GM19043 (cell line): ENCODE data around the gene SETD9.
A peak's percentile ranks its signal among the peaks of the same experiment; 100 is the strongest.

Source experiments
- ATAC-seq: cut with Tn5 transposase; IDR thresholded peaks from one replicate; pipeline ENCODE4 v1.9.1; 2021; ENCODE audit warnings: low read depth; ENCODE audit not compliant: unreplicated experiment

SETD9 gene, protein sequence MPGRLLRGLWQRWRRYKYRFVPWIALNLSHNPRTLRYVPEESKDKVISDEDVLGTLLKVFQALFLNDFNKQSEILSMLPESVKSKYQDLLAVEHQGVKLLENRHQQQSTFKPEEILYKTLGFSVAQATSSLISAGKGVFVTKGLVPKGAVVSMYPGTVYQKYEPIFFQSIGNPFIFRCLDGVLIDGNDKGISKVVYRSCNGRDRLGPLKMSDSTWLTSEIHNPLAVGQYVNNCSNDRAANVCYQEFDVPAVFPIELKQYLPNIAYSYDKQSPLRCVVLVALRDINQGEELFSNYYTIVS

DNA sequence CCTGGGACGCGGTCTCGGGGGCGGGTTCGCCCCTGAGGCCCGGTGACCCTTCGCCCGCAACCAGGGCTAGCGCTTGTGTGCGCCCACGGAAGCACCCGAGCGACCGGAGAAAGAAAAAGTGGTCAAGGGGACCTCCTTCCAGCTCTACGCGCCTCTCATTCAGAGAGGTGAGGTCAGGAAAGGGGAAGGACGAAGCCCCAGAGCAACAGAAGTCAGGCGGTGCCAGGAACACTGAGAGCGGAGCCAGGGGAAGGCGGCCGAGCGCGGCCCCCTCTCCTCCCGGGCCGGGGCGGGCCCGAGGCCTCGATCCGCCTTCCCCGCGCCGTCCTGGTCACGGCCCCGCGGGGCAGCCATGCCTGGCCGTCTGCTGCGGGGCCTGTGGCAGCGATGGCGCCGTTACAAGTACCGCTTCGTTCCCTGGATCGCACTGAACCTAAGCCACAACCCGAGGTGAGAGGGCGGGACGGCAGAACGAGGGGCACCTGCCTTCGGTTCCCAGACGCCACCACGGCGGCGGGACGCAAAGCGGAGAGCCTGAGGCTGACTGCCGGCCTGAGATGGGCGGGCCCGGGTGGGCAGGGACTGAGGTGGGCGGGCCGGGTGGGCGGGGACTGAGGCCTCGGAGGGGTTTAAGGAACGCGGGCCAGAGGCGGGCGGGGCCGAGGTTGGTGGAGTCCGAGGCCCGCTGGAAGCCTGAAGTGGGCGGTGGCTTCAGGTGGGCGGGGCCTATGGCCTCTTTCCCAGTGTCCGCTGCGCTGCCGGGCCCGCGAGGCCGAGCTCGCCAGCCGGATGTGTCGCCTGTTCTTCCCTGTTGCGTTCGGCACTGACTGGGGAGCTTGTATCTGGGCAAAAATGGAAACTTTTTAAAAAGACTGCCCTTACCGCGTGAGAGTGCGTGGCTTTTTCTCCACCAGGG is at the start of gene SETD9:
Gene SETD9, plus strand, starts transcription at position 303 of the 916 bp plus-strand sequence. Its CDS starts 50 bp downstream, at position 353.
- ATAC-seq: peak; percentile 76

DNA sequence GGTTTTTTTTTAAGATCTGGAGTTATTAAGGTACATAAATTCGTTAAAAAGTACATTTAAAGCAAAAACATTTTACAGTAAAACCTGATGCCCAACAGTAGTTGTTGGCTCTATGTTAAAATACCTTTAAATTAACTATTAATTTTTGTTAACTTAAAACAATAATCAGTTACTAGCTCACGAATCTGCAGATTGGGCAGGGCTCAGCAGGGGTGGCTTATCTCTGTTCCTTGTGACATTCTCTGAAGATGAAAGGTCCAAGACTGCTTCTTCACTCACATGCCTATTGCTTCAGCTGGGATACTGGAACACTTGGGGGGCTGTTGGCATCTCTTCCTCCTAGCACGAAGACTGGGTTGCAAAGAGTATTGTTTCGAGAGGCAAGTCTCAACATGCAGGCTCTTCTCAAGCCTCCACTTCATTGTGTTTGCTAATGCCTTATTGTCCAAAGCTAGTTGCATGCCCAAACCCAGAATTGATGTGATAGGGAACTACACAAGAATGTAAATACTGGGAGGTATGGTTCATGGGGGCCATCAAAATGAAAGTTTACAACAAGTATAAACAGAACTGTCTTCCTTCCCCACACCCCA is 47.4 kb upstream of the SETD9 start:
- ATAC-seq: no peak

DNA sequence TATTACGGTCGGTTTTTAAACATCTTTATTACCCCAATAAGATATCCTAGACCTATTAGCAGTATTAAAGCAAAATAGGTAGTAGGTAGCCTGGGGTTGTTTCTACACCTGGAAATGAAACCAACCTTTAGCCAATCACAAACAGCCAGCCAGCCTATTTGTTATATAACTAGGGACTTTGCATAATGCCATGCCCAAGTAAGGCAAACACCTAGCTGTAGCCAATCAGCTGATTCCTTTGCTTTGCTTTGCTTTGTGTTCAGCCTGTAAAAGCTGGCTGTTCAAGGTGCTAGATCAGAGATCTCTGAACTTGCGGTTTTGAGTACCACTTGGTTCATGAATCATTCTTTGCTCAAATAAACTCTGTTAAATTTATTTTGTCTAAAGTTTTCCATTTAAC is 46.5 kb upstream of the SETD9 start:
- no peak for ATAC-seq

DNA sequence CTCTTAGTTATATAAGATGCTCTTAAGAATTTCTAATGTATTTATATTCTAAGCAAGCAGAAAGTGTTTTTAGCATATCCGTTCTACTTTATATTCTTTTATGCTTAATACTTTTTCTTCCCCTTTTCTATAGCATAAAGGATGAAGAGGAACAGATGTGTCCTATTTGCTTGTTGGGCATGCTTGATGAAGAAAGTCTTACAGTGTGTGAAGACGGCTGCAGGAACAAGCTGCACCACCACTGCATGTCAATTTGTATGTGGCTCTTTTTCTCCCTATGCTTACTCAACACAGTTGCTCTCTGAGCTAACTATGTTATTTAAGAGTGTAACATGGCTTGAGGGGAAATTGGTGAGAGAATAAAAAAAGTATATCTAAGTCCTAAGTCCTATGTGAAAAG is 37.6 kb upstream of the SETD9 start:
- ATAC-seq: no peak

DNA sequence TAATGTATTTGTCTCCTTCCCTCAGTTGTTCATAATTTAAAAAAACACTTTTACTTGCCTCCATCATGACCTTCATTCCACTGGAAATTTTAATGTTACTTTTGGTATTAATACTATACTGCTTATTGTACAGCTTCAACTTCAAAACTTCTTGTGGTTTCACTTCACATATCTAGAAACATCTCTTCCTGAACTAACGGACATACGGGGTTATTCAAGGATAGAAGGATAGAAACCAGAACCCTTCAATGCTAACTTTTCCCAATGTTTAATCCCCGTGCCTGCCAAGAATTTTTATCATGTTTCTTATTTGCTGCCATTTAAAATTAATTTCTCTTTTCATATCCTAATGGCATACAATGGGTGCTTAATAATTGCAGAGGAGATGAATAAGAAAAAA is 36.3 kb upstream of the SETD9 start:
- ATAC-seq: no peak

DNA sequence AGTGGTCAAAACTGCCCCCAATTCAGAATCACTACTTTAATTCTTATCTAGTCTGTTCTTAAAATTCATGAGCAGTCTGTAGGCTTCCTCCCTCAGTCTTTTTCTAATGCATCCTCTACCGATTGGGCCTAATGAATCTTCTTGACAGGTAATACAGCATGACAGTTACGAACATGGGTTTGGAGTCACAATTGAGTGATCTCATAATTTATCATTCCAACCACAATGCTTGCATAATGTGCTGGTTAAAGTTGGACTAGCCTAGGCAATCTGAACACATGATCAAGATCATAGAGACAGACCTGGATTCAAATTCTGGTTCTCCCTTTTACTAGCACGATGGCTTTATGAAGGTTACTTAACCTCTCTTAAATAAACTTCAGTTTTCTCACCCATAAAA is 33.1 kb upstream of the SETD9 start:
- no peak for ATAC-seq

DNA sequence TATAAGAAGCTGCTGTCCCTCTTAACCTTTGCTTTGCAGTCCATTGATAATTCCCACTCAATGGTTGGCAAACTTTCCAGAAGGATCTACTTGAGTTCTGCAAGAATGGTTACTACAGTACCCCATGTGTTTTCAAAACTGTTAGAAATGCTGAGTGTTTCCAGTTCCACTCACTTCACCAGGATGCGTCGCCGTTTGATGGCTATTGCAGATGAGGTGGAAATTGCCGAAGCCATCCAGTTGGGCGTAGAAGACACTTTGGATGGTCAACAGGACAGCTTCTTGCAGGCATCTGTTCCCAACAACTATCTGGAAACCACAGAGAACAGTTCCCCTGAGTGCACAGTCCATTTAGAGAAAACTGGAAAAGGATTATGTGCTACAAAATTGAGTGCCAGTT is 27.8 kb upstream of the SETD9 start:
- no peak for ATAC-seq

DNA sequence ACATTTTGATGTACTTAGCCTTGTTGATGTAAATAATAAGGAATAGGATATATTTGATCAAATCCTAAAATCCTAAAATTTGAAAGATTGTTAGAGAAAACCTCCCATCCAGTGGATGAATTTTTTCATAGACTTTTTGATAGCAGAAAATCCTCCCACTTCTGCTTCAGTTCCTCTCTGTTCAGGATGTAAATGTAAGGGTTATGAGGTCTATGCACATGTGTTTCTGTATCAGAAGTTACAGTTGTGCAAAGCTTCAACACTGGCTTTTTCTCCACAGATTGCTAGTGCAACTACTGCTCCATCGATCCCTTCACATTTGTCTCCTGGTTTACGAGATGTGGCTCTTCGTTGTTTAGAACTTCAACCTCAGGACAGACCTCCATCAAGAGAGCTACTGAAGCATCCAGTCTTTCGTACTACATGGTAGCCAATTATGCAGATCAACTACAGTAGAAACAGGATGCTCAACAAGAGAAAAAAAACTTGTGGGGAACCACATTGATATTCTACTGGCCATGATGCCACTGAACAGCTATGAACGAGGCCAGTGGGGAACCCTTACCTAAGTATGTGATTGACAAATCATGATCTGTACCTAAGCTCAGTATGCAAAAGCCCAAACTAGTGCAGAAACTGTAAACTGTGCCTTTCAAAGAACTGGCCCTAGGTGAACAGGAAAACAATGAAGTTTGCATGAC is 16.0 kb upstream of the SETD9 start:
- ATAC-seq: no peak

DNA sequence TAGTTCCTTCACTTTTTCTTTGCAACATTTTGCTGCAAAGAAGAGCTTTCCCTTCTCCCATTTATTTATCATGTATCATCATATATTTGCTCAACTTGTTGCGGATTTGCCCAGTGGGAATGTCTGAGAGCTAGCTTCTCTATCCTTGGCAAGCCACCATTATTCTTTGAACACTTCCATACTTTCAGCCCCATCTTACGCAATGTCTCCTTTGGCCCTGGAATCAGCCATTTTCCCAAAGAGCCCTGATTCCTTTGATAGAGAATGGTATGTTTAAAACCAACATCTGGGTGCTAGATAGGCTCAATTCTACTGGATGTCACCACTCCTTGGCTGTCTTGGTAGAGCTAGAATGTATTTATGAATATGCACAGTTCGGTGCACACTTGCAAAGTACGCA is 12.6 kb upstream of the SETD9 start:
- ATAC-seq: no peak

DNA sequence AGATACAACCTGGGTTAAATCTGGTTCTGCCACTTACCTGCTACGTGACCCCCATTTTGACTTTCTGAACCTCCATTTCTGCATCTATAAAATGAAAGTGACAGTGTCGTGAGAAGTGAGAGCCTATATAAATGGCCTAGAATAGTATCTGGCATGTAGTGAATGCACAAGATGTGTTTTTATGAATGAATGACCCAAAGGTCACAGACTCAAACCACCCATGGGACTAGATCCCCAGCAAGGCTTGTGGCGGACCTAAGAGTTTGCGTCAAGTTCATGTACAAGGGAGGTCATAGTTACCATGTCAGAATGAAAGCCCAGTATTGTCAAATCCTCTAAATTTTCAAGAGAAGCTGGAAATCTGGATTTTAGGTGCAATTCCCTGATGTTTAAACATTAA is 11.2 kb upstream of the SETD9 start:
- ATAC-seq: no peak

DNA sequence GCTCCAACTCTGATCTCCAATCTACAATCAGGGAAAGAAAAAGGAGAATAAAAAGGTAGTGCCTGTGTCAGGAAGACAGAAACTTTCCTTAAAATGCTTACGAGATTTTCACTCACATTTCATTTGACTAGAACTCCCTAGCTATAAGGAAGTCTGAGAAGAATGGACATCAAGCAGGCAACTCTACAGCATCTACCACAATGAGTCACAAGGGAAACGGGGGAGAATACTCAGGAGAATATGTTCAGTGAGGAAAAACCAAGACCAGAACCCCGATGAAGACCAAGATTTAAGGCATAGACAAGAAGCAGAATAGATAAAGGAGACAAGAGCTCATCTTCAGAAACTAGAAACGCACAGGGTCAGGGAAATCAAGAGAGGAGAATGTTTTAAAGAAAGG is 9.0 kb upstream of the SETD9 start:
- no peak for ATAC-seq

DNA sequence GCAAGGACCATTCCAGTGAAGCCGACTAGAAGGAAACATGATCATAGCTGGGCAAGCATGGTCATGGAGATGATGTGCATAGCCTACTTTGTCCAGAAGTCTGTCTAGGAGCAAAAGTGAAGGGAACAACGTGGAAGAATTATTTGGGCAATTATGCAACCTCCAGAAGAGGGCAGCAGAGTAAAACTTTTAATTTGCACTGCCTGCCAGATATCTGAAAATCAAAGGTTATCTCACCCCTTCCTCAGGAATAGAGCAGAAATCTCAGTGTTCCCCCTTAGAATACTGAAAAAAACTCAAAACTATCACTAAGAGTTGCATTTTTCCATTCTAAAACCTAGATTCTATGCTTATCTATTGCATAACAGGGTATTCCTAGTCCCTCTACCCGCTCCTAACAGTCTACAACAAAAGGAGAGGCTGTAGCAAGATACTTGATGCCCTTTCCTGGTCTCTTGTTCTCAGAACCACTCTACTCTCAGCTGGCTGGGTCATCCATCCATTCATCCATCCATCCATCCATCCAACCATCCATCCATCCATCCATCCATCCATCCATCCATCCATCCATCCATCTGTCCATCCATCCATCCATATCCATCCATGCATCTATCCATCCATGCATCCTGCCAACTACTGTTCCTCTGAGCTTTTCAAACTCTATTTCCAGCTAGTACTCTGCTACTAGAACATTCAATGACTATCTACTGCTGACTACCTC is 8.4 kb upstream of the SETD9 start:
- ATAC-seq: no peak

DNA sequence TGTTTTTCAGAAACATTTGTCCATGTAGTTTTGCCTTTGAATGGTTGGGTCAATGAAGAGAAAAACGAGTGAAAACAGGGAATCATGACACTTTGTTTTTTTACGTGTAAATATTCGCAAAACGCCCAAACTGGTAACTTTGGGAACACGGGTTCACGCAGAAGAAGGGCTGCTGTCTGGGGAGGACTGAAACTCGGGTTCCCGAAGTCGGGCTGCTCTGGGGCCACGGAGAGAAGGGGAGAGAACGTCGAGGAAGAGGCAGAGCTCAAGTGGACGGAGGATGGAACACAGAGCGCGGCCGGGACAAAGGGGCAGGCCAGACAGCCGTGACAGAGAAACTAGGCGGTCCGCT is 478 bp upstream of the SETD9 start:
- ATAC-seq: peak; percentile 27

DNA sequence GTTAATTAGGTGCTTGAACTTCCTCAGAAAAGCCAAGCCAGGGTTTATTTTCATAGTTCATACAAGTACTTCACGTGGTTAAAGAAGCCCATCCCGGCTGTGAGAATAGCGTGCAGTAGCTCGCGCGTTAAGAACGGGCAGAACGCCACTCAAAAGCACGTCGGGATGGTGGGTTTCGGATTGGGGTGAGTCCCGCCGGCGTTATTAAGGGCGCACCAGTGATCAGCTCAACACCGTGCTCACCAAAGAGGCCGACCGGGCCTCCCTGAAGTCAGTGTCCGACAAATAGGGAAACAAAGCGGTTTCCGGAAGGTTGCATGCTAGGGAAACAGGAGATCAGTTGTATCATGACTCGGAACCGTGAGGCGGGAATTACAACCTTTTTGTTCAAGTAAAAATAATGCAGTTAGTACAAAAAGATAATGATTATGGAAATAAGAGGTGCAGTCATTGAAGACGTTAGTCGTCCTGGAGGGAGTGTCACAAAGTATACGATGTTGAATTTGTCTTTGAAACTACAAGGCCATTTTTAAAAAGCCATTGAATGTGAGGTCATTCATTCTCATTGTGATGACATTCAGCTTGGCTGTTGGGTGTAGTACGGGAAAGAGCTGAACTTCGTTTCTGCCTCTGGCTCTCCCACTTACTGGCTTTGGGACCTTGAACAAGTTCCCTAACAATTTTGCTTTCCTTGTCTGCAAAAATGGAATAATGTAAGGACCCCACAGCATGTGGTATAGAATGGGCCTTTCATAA is 992 bp downstream of the SETD9 start:
- ATAC-seq: peak; percentile 8

DNA sequence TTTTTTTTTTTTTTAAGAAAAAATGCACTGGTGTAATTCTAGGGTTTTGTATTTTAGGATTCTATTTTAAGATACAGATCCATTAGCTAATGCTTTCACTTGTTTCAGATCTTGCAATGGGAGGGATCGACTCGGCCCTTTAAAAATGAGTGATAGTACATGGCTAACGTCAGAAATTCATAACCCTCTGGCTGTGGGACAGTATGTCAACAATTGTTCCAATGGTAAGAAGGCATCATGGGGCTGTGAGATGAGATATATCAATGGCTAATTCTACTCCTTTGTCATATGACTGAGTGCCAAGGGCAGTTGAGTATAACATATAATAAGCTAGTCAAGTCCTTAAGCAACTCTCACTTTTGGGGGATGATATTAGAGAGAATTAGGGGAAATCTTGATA is 4.4 kb downstream of the SETD9 start:
- ATAC-seq: no peak

DNA sequence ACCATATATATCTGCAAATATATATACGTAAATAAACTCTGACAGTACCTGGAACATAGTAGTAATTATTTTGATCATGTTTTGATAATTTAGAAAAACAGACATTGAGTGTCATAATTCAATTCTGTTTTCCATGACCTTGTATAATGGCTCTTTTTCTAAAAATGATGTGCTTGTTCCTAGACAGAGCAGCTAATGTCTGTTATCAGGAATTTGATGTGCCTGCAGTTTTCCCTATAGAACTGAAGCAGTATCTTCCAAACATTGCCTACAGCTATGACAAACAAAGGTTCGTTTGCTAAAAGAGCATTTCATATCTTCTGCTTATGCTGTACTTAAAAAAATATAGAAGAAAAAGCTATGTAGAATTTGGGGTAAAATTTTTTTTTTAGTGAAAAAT is 5.3 kb downstream of the SETD9 start:
- ATAC-seq: no peak

DNA sequence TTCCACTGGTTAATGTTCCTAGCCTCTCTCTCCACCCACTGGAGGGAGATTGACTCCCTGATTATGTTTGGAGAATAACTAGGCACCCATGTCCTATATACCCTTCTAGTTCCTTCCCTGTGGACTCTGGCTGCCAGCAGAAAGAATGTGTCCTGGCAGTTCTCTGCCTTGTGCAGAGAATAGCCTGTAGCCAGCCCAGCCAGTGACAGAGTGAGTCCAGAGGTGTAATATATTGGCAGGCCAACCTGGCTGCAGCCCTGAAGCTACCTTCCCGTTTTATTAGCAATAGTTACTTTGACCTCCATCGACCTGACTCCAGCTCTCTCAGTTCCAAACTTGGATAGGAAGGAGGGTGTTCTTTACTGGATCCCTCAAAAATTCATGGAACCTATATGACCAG is 8.1 kb downstream of the SETD9 start:
- no peak for ATAC-seq

DNA sequence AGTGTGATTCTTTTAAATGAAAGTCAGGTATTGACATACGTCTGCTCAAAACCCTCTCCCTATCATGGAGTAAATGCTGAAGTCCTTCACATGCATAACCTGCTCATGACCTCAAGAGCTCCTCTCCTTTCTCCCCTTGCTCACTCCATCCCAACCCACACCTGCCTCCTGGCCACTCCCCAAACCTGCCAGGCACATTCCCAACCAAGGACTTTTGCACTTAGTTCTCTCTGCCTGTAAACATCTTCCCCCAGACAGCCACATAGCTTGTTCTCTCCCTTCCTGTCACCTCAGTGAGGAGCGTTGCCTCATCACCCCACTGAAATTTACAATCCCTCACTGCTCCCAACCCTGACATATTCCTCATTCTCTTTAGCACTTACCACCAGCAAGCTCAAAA is 8.7 kb downstream of the SETD9 start:
- no peak for ATAC-seq

DNA sequence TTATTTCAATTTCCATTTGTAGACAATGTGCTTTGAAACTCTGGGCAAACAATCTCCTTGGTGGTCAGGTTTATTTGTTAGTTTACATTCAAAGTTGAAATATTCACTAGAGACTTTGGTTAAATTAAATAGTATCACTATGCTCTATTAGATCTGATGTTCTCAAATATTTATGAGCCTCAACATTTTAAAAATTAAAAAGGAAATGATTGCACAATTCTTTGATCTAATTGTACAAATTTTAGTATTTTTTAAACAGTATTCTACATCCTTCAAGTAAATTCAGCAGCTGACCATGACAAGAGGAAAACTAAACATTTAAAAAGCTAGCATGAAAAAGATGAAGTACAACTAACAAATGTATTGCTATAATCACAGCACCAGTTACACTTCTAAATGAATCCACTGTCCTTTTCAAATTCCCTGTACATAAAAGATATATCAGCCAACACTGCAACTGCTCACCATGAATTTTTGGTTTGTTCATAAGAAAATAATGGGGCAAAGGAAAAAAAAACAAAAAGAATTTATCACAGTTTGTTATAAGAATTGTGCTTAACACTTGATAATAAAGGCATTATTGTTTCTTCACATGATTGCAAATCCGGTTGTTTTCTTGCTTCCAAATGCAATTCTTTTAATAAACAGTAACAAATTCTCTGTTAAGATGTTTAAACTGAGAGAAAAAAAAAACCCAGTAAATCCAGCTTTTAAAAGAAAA is 10.7 kb downstream of the SETD9 start:
- no peak for ATAC-seq
